Smooth muscle cell (in vitro differentiated cells): Measurements from ENCODE around the gene PALLD. TPM values are rescaled to one million over a fixed set of nuclear protein-coding genes. Genes with fewer than 3 reads are reported as not detected.

Experiments
- DNase-seq: peaks from one replicate; lab custom pipeline; 2025; ENCODE audit not compliant: unreplicated experiment; lab: John Stamatoyannopoulos, UW
- H2AFZ ChIP-seq: fragments of 200-600 bp; sonication (generic); 2 replicates; pipeline ENCODE4 v1.6.0; 2016; ENCODE audit warnings: antibody characterized with exemption, low read depth, mild to moderate bottlenecking
- H3F3A ChIP-seq: fragments of 200-600 bp; sonication (generic); 2 replicates; pipeline ENCODE4 v1.6.0; 2017; ENCODE audit warnings: antibody characterized with exemption, low read depth
- H3K27ac ChIP-seq: fragments of 200-600 bp; sonication (generic); 2 replicates; pipeline ENCODE4 v1.5.1; 2016; ENCODE audit warnings: low read depth, mild to moderate bottlenecking
- H3K27me3 ChIP-seq: fragments of 200-600 bp; sonication (generic); 2 replicates; pipeline ENCODE4 v1.6.1; 2016; ENCODE audit warnings: low read depth, mild to moderate bottlenecking
- H3K36me3 ChIP-seq: fragments of 200-600 bp; sonication (generic); 2 replicates; pipeline ENCODE4 v1.5.1; 2016; ENCODE audit warnings: low read depth
- H3K4me1 ChIP-seq: fragments of 200-600 bp; sonication (generic); 2 replicates; pipeline ENCODE4 v1.5.1; 2016; ENCODE audit warnings: low read depth
- H3K4me2 ChIP-seq: fragments of 200-600 bp; sonication (generic); 2 replicates; pipeline ENCODE4 v1.6.0; 2016; ENCODE audit warnings: mild to moderate bottlenecking
- H3K4me3 ChIP-seq: fragments of 200-600 bp; sonication (generic); 2 replicates; pipeline ENCODE4 v1.5.1; 2016; ENCODE audit warnings: mild to moderate bottlenecking
- H3K79me2 ChIP-seq: fragments of 200-600 bp; sonication (generic); 2 replicates; pipeline ENCODE4 v1.6.0; 2016; ENCODE audit warnings: low read depth, mild to moderate bottlenecking
- H3K9ac ChIP-seq: fragments of 200-600 bp; sonication (generic); 2 replicates; pipeline ENCODE4 v1.6.0; 2016; ENCODE audit warnings: low read depth
- H3K9me3 ChIP-seq: fragments of 200-600 bp; sonication (generic); replicated peaks from 2 replicates; pipeline ENCODE4 v1.5.1; 2016; ENCODE audit warnings: low read depth
- H4K20me1 ChIP-seq: fragments of 200-600 bp; sonication (generic); 2 replicates; pipeline ENCODE4 v1.6.0; 2016; ENCODE audit warnings: low read depth
- CTCF ChIP-seq: fragments of 200-600 bp; sonication (generic); IDR thresholded peaks from 2 replicates; pipeline ENCODE4 v1.5.1; 2017; ENCODE audit warnings: borderline replicate concordance, mild to moderate bottlenecking, antibody characterized with exemption; ENCODE audit not compliant: insufficient read depth, poor library complexity, severe bottlenecking
- WGBS: methylation state at CpG from one replicate; pipeline ENCODE4 v1.1.7; 2016; ENCODE audit warnings: low lambda C conversion rate; 5-methylcytosine and 5-hydroxymethylcytosine counted together
- polyA plus RNA-seq: library from polyadenylated mRNA; unstranded; fragments of >200 nt; fragmentation: Nextera tagmentation; extraction: Ambion mirVana; gene quantifications from 2 replicates; pipeline ENCODE4 v1.2.1, GENCODE V29; 2016
- total RNA-seq: library from RNA; depleted of rRNA; stranded (reverse); fragments of >200 nt; gene quantifications from 2 replicates; pipeline ENCODE4 v1.2.3, GENCODE V29; 2014

PALLD gene
- total and polyA plus RNA-seq, 2 experiments from 2014 or later, result 354 to 415 TPM

GRCh38 chr4:168685136-168685809, 188.4 kb downstream of the PALLD start:
- peak overlapping the region; percentile 94 for H3K27ac ChIP-seq
- no peaks in the 10 kb centered on the region for H4K20me1 ChIP-seq
- no peak overlapping the region for H2AFZ ChIP-seq
- no peak overlapping the region for H3K4me3 ChIP-seq
- WGBS, result 90% methylated on average over 8 of the region's 8 CpGs
- H3K27me3 ChIP-seq, result no peaks in the 10 kb centered on the region
- peaks cover 31% of the 10 kb centered on the region for H3K36me3 ChIP-seq
- peaks cover 29% of the 10 kb centered on the region for H3F3A ChIP-seq
- no peak overlapping the region for H3K4me2 ChIP-seq
- TF ChIP-seq CTCF, result no peak
- H3K9me3 ChIP-seq, result no peaks in the 10 kb centered on the region
- peaks cover 7% of the 10 kb centered on the region for H3K4me1 ChIP-seq
- H3K9ac ChIP-seq, result no peak overlapping the region
- peaks cover 70% of the 10 kb centered on the region for H3K79me2 ChIP-seq
- no peak for DNase-seq

GRCh38 chr4:168688584-168688983, 191.7 kb downstream of the PALLD start:
- Histone ChIP-seq H3K4me3 (no peak overlapping the region), H2AFZ (no peak overlapping the region), H3K27ac (peak overlapping the region; percentile 65), H3K36me3 (peaks cover 18% of the 10 kb centered on the region), H3K4me1 (peaks cover 16% of the 10 kb centered on the region), H3K4me2 (no peak overlapping the region), H3K9ac (no peak overlapping the region), H3F3A (peaks cover 42% of the 10 kb centered on the region), H3K9me3 (no peaks in the 10 kb centered on the region), H3K27me3 (no peaks in the 10 kb centered on the region), H3K79me2 (peaks cover 56% of the 10 kb centered on the region), H4K20me1 (no peaks in the 10 kb centered on the region)
- no peak for DNase-seq
- no peak for TF ChIP-seq CTCF
- WGBS, result 81% methylated on average over 3 of the region's 3 CpGs

- no peak for TF ChIP-seq CTCF
- no peaks in the 10 kb centered on the region for H4K20me1 ChIP-seq
- DNase-seq, result no peak
- H3K27ac ChIP-seq, result peak overlapping the region; percentile 100
- no peaks in the 10 kb centered on the region for H3K9me3 ChIP-seq
- peak overlapping the region; percentile 8 for H3K9ac ChIP-seq
- H3K4me1 ChIP-seq, result peaks cover 26% of the 10 kb centered on the region
- H3K4me2 ChIP-seq, result no peak overlapping the region
- peaks cover 16% of the 10 kb centered on the region for H3K36me3 ChIP-seq
- H3K4me3 ChIP-seq, result no peak overlapping the region
- H2AFZ ChIP-seq, result no peak overlapping the region
- 76% methylated on average over 1 of the region's 1 CpG for WGBS
- no peaks in the 10 kb centered on the region for H3K27me3 ChIP-seq
- H3K79me2 ChIP-seq, result peaks cover 49% of the 10 kb centered on the region
- H3F3A ChIP-seq, result peaks cover 47% of the 10 kb centered on the region
Observed at GRCh38 chr4:168689791-168690190, 192.9 kb downstream of the PALLD start.

- Histone ChIP-seq H2AFZ (no peak overlapping the region), H3K79me2 (peaks cover 45% of the 10 kb centered on the region), H3K36me3 (peaks cover 12% of the 10 kb centered on the region), H3K9ac (peak overlapping the region; percentile 8), H3K4me2 (peak overlapping the region; percentile 40), H3F3A (peaks cover 49% of the 10 kb centered on the region), H3K4me1 (peaks cover 28% of the 10 kb centered on the region), H3K27ac (peak overlapping the region; percentile 100), H3K27me3 (no peaks in the 10 kb centered on the region), H3K4me3 (no peak overlapping the region), H4K20me1 (no peaks in the 10 kb centered on the region), H3K9me3 (no peaks in the 10 kb centered on the region)
- no peak for TF ChIP-seq CTCF
- 47% methylated on average over 2 of the region's 2 CpGs for WGBS
- DNase-seq, result no peak
Observed at GRCh38 chr4:168690199-168690598, 193.3 kb downstream of the PALLD start.
